Cardiac muscle cell (in vitro differentiated cells and primary cell): ENCODE measurements around the gene AGPAT3. TPM values are rescaled to one million over a fixed set of nuclear protein-coding genes. Genes with fewer than 3 reads are reported as not detected.

Experiments
- DNase-seq, 2 donors: peaks; one replicate each; pipeline versions ENCODE4 v3.0.0 to v3.0.0-alpha.2; 2010 to 2017; ENCODE audit warnings: low read depth in 1 of 2, low spot score in 1 of 2
- H3K27ac ChIP-seq: fragments of 200-600 bp; sonication (generic); 2 replicates; pipeline ENCODE4 v1.5.1; 2016
- H3K27me3 ChIP-seq: fragments of 200-600 bp; sonication (generic); 2 replicates; pipeline ENCODE4 v1.6.0; 2016; ENCODE audit warnings: control low read depth
- H3K36me3 ChIP-seq: fragments of 200-600 bp; sonication (generic); 2 replicates; pipeline ENCODE4 v1.5.1; 2016; ENCODE audit warnings: control low read depth
- H3K4me1 ChIP-seq: fragments of 200-600 bp; sonication (generic); 2 replicates; pipeline ENCODE4 v1.8.1; 2017; ENCODE audit warnings: low read depth, mild to moderate bottlenecking, mixed run types
- H3K4me3 ChIP-seq: fragments of 200-600 bp; sonication (generic); 2 replicates; pipeline ENCODE4 v1.5.1; 2016; ENCODE audit warnings: mild to moderate bottlenecking
- H3K9me3 ChIP-seq: fragments of 200-600 bp; sonication (generic); 2 replicates; pipeline ENCODE4 v1.5.1; 2017; ENCODE audit warnings: low read depth, mild to moderate bottlenecking, control low read depth
- polyA plus RNA-seq: library from polyadenylated mRNA; unstranded; fragments of >200 nt; fragmentation: Nextera tagmentation; extraction: Ambion mirVana; gene quantifications from 2 replicates; pipeline ENCODE4 v1.2.1, GENCODE V29; 2016
- total RNA-seq: library from RNA; depleted of rRNA; stranded (reverse); fragments of >200 nt; gene quantifications from 2 replicates; pipeline ENCODE4 v1.2.3, GENCODE V29; 2016
- TF ChIP-seq, protein P1 (sequence below): IDR thresholded peaks from 2 replicates; pipeline ENCODE4 v1.5.1; 2012; ENCODE audit warnings: low read depth, mild to moderate bottlenecking, low read length

AGPAT3 gene
- total and polyA plus RNA-seq, 2 experiments from 2014 or later: 12.4 to 23.6 TPM

DNA sequence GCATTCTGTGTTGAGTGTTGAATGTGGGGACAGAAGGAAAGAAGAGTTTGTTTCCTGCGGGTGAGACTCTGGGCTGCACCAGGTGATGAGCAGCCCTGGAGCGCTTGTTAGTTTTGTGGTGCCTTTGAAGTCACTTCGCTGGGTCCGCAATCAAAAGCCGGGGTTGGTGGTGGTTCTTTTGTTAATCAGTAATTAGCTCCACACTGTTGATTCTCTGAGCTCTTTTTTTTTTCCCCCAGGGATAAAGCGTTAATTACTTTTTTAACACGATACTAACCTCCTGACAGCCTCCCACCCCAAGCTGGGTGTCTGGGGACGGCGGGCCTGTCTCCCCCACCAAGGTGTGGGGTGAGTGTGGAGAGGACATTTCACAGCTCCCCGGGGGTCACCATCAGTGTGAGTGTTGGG lies 56.6 kb downstream of the AGPAT3 start:
- TF ChIP-seq, protein P1, sequence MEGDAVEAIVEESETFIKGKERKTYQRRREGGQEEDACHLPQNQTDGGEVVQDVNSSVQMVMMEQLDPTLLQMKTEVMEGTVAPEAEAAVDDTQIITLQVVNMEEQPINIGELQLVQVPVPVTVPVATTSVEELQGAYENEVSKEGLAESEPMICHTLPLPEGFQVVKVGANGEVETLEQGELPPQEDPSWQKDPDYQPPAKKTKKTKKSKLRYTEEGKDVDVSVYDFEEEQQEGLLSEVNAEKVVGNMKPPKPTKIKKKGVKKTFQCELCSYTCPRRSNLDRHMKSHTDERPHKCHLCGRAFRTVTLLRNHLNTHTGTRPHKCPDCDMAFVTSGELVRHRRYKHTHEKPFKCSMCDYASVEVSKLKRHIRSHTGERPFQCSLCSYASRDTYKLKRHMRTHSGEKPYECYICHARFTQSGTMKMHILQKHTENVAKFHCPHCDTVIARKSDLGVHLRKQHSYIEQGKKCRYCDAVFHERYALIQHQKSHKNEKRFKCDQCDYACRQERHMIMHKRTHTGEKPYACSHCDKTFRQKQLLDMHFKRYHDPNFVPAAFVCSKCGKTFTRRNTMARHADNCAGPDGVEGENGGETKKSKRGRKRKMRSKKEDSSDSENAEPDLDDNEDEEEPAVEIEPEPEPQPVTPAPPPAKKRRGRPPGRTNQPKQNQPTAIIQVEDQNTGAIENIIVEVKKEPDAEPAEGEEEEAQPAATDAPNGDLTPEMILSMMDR: no peak
- H3K36me3 ChIP-seq: no peaks in the 10 kb centered on the region
- no peaks in the 10 kb centered on the region for H3K27me3 ChIP-seq
- H3K4me3 ChIP-seq: no peak overlapping the region
- H3K27ac ChIP-seq: no peak overlapping the region
- H3K4me1 ChIP-seq: peaks cover 15% of the 10 kb centered on the region
- DNase-seq: no peak
- H3K9me3 ChIP-seq: no peaks in the 10 kb centered on the region

DNA sequence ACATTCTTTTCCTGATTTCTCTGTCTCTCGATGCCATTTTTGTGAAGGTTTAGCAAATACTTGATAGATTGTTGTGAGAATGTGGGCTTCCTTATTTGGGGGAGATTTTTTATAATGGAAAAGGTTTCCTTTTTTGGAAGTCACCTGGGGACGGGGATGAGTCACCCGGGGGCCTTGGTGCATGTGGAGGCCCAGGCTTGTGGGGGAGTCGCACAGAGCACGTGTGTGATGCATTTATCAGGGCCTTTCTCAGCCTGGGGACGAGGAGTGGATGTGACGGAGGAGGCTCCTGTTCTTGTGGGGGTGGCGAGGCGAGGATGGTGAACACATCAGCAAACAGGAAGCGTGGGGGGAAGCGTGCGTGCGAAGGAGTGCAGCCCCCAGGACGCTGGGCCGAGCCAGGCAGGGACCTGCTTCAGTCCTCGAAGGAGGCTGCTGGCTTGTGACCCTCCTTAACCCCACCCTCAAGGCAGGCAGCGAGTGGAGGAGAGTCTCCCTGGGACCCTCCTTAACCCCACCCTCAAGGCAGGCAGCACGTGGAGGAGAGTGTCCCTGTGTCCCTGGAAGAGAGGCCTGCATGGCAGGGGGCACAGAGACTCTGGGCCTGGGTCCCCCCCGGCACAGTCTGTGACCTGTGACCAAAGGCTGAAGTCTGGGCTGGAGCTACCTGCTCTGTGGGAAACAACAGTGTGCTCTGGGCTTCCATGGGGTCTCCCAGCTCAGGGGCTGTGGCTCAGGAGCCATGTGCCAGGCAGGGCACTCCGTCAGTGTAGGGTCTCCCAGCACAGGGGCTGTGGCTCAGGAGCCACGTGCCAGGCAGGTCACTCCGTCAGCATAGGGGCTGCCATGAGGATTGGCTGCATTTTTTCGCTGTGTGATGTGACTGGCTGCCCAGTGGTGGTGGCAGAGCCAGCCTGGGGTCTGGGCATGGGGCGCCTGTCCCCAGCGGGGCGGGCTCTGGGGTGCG lies 57.2 kb downstream of the AGPAT3 start:
- Histone ChIP-seq H3K4me1 (peaks cover 15% of the 10 kb centered on the region), H3K4me3 (no peak overlapping the region), H3K9me3 (no peaks in the 10 kb centered on the region), H3K27me3 (no peaks in the 10 kb centered on the region), H3K27ac (no peak overlapping the region), H3K36me3 (no peaks in the 10 kb centered on the region)
- TF ChIP-seq, protein P1: no peak
- DNase-seq: peak in 1 of 2 donors; percentile 78

GRCh38 chr21:43922949-43923348 lies 57.9 kb downstream of the AGPAT3 start:
- no peaks in the 10 kb centered on the region for H3K27me3 ChIP-seq
- no peak for DNase-seq
- no peak overlapping the region for H3K4me3 ChIP-seq
- no peaks in the 10 kb centered on the region for H3K36me3 ChIP-seq
- H3K4me1 ChIP-seq: peaks cover 15% of the 10 kb centered on the region
- TF ChIP-seq, protein P1: no peak
- H3K27ac ChIP-seq: no peak overlapping the region
- no peaks in the 10 kb centered on the region for H3K9me3 ChIP-seq

GRCh38 chr21:43923391-43923790 lies 58.4 kb downstream of the AGPAT3 start:
- DNase-seq: peak in 1 of 2 donors; percentile 9
- Histone ChIP-seq H3K4me1 (peaks cover 15% of the 10 kb centered on the region), H3K27ac (no peak overlapping the region), H3K9me3 (no peaks in the 10 kb centered on the region), H3K36me3 (no peaks in the 10 kb centered on the region), H3K27me3 (no peaks in the 10 kb centered on the region), H3K4me3 (no peak overlapping the region)
- TF ChIP-seq, protein P1: no peak

GRCh38 chr21:43924421-43925095 lies 59.5 kb downstream of the AGPAT3 start:
- Histone ChIP-seq H3K27me3 (no peaks in the 10 kb centered on the region), H3K9me3 (no peaks in the 10 kb centered on the region), H3K4me1 (peaks cover 15% of the 10 kb centered on the region), H3K36me3 (no peaks in the 10 kb centered on the region), H3K27ac (no peak overlapping the region), H3K4me3 (no peak overlapping the region)
- DNase-seq: no peak
- TF ChIP-seq, protein P1: no peak
